AG04449 (cell line): ENCODE measurements around the gene SDK2.

Experiments used
- CTCF ChIA-PET: fragments of 350-600 bp; formaldehyde crosslinking; extraction: SDS; loops from one replicate; lab custom pipeline; 2021; ENCODE audit warnings: antibody characterized with exemption; lab: Yijun Ruan, JAX
- POLR2A ChIA-PET: fragments of 400-600, 350-600 bp; formaldehyde crosslinking; extraction: SDS; loops from one replicate; lab custom pipeline; 2020; ENCODE audit warnings: antibody characterized with exemption, inconsistent platforms; lab: Yijun Ruan, JAX
- DNase-seq: peaks from one replicate; pipeline ENCODE4 v3.0.0-alpha.2; 2010; ENCODE audit warnings: low read depth, low spot score
- H3K4me3 ChIP-seq: 2 replicates; pipeline ENCODE4 v1.5.1; 2011; ENCODE audit warnings: low read depth, mild to moderate bottlenecking, control low read depth, low read length
- TF ChIP-seq, protein P1 (sequence below): IDR thresholded peaks from one replicate; pipeline ENCODE4 v1.5.1; 2011; ENCODE audit warnings: mild to moderate bottlenecking, moderate library complexity, low read length, control low read depth, inconsistent platforms; ENCODE audit not compliant: insufficient read depth; ENCODE audit errors: missing control alignments

The SDK2 gene

DNA sequence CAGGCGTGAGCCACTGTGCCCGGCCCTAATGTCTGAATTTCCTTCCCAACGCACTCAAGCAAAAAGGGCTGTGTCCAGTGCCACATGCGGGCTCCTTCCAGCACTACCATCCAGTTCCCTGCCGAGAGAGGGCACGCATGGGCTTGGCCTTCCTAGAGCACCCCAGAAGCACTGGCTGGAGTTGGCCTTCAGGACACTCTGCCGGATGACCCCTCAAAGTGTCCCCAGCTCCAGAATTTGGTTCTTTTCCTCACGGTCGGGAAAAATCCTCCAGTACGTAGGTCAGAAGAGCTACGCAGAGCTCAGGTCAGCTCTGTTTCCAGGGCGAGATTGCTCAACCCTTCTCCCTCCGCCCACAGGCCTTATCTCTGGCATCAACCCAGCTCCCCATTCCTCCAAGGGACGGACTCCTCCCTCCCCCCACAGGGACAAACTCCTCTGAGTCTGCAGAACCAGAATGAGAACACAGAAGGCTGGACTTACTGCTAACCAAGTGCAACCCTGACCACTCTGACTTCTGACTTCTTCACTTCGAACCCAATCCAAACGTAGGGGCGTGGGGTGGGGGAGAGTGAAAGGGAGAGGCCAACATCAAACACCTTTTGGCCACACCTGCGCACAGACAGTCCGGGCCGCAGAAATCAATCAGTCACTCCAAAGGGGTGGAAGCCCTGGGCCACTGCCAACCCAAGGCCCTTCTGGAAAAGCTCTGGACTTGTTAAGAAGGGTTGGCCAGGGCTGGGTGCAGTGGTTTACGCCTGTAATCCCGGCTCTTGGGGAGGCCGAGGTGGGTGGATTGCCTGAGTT is 336.0 kb downstream of the SDK2 start:
- no peak for DNase-seq
- TF ChIP-seq, protein P1, sequence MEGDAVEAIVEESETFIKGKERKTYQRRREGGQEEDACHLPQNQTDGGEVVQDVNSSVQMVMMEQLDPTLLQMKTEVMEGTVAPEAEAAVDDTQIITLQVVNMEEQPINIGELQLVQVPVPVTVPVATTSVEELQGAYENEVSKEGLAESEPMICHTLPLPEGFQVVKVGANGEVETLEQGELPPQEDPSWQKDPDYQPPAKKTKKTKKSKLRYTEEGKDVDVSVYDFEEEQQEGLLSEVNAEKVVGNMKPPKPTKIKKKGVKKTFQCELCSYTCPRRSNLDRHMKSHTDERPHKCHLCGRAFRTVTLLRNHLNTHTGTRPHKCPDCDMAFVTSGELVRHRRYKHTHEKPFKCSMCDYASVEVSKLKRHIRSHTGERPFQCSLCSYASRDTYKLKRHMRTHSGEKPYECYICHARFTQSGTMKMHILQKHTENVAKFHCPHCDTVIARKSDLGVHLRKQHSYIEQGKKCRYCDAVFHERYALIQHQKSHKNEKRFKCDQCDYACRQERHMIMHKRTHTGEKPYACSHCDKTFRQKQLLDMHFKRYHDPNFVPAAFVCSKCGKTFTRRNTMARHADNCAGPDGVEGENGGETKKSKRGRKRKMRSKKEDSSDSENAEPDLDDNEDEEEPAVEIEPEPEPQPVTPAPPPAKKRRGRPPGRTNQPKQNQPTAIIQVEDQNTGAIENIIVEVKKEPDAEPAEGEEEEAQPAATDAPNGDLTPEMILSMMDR = no peak
- POLR2A ChIA-PET = no interaction called here
- H3K4me3 ChIP-seq = no peak overlapping the region; the same call in 1 of the 2 replicates
- CTCF ChIA-PET = interaction anchor here (0.6 to 6.3 kb wide), 5 partner anchors 11 to 117 kb away, joined by 3 to 33 read pairs (median 4); no protein-coding TSS in a partner anchor

DNA sequence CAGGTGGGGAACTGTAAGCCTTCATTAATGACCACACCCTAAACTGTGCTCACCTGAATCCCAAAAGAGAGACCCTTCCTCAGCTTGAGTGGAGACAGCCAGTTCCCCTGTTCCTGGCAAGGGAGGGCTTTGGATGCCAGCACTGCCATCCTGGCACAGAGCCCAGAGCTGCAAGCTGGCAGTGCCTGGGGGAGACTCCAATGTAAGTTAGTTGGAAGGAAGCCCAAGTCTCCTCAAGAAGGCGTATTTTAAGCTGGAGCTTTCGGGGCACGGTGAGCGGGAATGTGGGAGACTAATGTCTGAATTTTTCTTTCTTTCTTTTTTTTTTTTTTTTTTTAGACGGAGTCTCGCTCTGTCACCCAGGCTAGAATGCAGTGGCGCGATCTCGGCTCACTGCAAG is 337.1 kb downstream of the SDK2 start:
- CTCF ChIA-PET = interaction anchor here (0.8 to 6.3 kb wide), 3 partner anchors 10 to 63 kb away, joined by 3 to 33 read pairs (median 4); no protein-coding TSS in a partner anchor
- no peak overlapping the region for H3K4me3 ChIP-seq
- no peak for DNase-seq
- TF ChIP-seq, protein P1 = no peak
- POLR2A ChIA-PET = no interaction called here

DNA sequence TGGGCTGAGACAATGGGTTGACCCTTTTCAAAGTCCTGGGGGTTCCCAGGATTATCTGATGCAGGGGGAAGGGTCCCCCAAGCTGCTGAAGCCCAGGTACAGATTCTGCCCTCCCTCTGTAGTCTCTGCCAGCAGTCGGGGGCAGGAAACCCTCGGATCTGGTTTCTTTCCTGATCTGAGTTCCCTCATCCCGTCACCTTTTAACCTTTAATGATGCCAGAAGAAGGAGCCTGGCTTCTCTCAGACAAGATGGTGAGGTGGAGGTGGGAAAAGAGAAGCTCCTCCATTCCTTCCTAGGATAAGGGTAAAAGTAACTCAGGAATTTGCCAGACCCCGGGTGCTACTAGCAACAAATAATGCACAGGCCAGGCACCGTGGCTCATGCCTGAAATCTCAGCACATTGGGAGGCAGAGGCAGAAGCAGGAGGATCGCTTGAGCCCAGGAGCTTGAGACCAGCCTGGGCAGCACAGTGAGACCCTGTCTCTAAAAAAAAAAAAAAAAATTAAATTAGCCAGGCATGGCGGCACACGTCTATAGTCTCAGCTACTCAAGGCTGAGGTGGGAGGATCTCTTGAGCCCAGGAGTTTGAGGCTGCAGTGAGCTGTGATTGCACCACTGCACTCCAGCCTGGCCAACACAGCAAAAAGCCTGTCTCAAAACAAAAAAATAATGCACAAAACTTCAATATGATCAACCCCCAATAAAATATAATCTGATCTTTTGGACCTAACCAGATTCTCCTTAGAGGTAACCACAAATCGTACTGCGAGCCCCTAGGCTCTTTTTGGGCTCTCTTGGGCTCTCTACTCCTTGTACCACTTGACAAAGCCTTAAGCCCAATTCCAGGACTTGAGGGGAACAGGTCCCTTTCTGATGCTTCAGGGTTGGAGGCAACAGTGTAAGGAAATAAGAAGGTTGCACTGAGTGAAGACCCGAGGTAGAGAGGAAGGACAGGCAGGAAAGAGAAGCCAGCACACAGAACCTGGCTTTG is 338.1 kb downstream of the SDK2 start:
- CTCF ChIA-PET = interaction anchor here (0.6 to 6.3 kb wide), 6 partner anchors 15 to 426 kb away, joined by 3 to 33 read pairs (median 4); no protein-coding TSS in a partner anchor
- H3K4me3 ChIP-seq = no peak overlapping the region; the same call in 1 of the 2 replicates
- POLR2A ChIA-PET = no interaction called here
- no peak for DNase-seq
- TF ChIP-seq, protein P1 = no peak

DNA sequence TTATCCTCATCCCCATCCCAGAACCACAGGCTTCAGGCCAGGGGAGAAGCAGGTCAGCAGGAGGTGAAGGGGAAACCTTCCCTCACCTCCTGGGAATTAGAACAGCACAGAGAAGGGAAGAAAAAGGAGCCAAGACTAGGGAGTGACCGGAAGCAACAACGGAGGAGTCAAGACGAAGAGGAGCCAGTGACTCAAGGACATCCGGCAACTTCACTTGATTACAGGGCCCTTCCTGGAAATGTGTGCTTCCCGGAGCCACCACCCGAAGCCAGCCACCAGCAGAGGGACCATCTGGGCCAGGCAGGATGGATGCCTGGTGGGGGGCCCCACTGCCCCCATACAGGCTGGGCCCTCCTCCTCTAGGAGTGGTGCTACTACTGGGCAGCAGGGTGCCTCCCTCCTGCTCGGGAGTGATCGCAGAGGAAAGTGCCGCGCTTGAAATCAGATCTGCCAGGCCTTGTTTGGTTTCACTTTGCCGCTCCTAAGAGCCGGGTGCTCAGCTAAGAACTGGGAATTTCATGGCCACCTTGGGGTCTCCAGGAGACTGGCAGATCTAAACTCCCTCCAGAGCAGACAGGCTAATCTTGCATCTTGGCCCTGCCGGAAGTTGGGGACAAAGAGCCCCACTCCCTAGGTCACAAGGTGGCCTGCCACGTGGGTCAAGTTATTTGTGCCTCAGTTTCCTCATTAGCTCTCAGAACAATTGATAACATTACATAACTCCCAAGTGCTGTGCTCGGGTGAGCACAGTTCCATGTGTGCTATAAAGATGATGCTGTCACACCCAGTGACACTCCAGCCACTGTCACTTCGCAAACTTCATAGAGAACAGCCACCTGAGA is 339.1 kb downstream of the SDK2 start:
- peak overlapping the region; percentile 55 for H3K4me3 ChIP-seq
- no peak for DNase-seq
- ChIA-PET POLR2A (interaction anchor here (1.5 kb wide), 1 partner anchor 13 kb away, joined by 3 read pairs; no protein-coding TSS in a partner anchor), CTCF (interaction anchor here (0.7 to 1.9 kb wide), 6 partner anchors 9 to 618 kb away, joined by 3 to 8 read pairs (median 4); no protein-coding TSS in a partner anchor)
- TF ChIP-seq, protein P1 = peak; percentile 27

- no peak overlapping the region for H3K4me3 ChIP-seq
- POLR2A ChIA-PET = interaction anchor here (1.5 kb wide), 1 partner anchor 12 kb away, joined by 3 read pairs; no protein-coding TSS in a partner anchor
- CTCF ChIA-PET = interaction anchor here (0.8 to 1.0 kb wide), 2 partner anchors 49 to 618 kb away, joined by 3 to 4 read pairs; no protein-coding TSS in a partner anchor
- TF ChIP-seq, protein P1 = no peak
- no peak for DNase-seq
Measured at GRCh38 chr17:73304438-73304837, 339.8 kb downstream of the SDK2 start.
